Panc1 (cell line): ENCODE data around the gene CCDC69. TPM values are rescaled to one million over a fixed set of nuclear protein-coding genes. Genes with fewer than 3 reads are reported as not detected.
"Not testable (repeated sequence)": the region's sequence is repeated elsewhere in the genome, so short reads cannot be mapped to it uniquely, and the experiment has no call there.

Source experiments
- ATAC-seq: fragments of 200-7000 bp; cut with Tn5 transposase; 2 replicates; pipeline ENCODE4 v1.9.1; 2020; ENCODE audit warnings: mild to moderate bottlenecking, moderate library complexity
- BruUV-seq: library from RNA; stranded (reverse); fragments of 400-500 nt; replicated peaks from 2 replicates; lab custom pipeline; 2021; lab: Mats Ljungman, UMichigan
- CTCF ChIA-PET: fragments of 300-600 bp; sonication (Branson Sonifier 250); formaldehyde crosslinking; loops from one replicate; lab custom pipeline; 2022; ENCODE audit warnings: antibody characterized with exemption; lab: Charles Lee
- POLR2A ChIA-PET: fragments of 300-600 bp; sonication (Branson Sonifier 250); formaldehyde crosslinking; loops from one replicate; lab custom pipeline; 2022; ENCODE audit warnings: antibody characterized with exemption; lab: Charles Lee
- DNase-seq: peaks from one replicate; pipeline ENCODE4 v3.0.0-alpha.2; 2010; ENCODE audit warnings: low read depth, low spot score
- H3K27ac ChIP-seq: 2 replicates; pipeline ENCODE4 v1.5.1; 2011; ENCODE audit warnings: mild to moderate bottlenecking, low read length, inconsistent platforms
- H3K27me3 ChIP-seq: fragments of 200-500 bp; sonication (Bioruptor generic); 2 replicates; pipeline ENCODE4 v1.6.0; 2014; ENCODE audit warnings: low read length, inconsistent platforms; ENCODE audit not compliant: control insufficient read depth, insufficient read depth
- H3K36me3 ChIP-seq: fragments of 200-500 bp; sonication (Bioruptor generic); 2 replicates; pipeline ENCODE4 v1.5.1; 2014; ENCODE audit warnings: inconsistent platforms, mild to moderate bottlenecking, low read length, moderate library complexity; ENCODE audit not compliant: control insufficient read depth, insufficient read depth
- H3K4me1 ChIP-seq: 2 replicates; pipeline ENCODE4 v1.5.1; 2011; ENCODE audit warnings: inconsistent platforms, mild to moderate bottlenecking, low read length, moderate library complexity; ENCODE audit not compliant: control insufficient read depth, insufficient read depth
- H3K4me3 ChIP-seq, 2 experiments: 2 replicates each; pipeline ENCODE4 v1.5.1; 2011 to 2012; ENCODE audit warnings: low read depth in 2 of 2, low read length in 2 of 2, mild to moderate bottlenecking in 2 of 2, inconsistent platforms in 1 of 2, moderate library complexity in 1 of 2
- H3K9me3 ChIP-seq: fragments of 200-500 bp; sonication (Bioruptor generic); 2 replicates; pipeline ENCODE4 v1.5.1; 2014; ENCODE audit warnings: low read depth, mild to moderate bottlenecking, inconsistent platforms, low read length, moderate library complexity; ENCODE audit not compliant: control insufficient read depth, insufficient read depth
- CTCF ChIP-seq: fragments of 450-650 bp; IDR thresholded peaks from 2 replicates; pipeline ENCODE4 v1.5.1; 2017; ENCODE audit warnings: mild to moderate bottlenecking
- POLR2AphosphoS5 ChIP-seq: IDR thresholded peaks from 2 replicates; pipeline ENCODE4 v1.6.1; 2012; ENCODE audit warnings: mild to moderate bottlenecking, low read depth, low read length, moderate library complexity
- SIN3A ChIP-seq: IDR thresholded peaks from 2 replicates; pipeline ENCODE4 v1.6.1; 2012; ENCODE audit warnings: low read depth, mild to moderate bottlenecking, low read length, moderate library complexity, borderline replicate concordance; ENCODE audit not compliant: insufficient read depth
- TCF7L2 ChIP-seq: IDR thresholded peaks from 2 replicates; pipeline ENCODE4 v1.6.1; 2011; ENCODE audit warnings: mild to moderate bottlenecking, low read depth, low read length, inconsistent platforms
- in situ Hi-C: cut with HindIII; loops from 2 replicates; pipeline ENCODE4 v1.10.0; 2016; ENCODE audit warnings: low sequenced_read_pairs, low pct_unique_long_range_greater_than_20kb
- intact Hi-C: fragments of 100-400 bp; cut with micrococcal nuclease; formaldehyde crosslinking; loops from one replicate; pipeline ENCODE4 v1.10.0; 2022; ENCODE audit not compliant: unreplicated experiment
- total RNA-seq: library from RNA; stranded (reverse); gene quantifications from one replicate; pipeline ENCODE4 v1.2.1, GENCODE V29; 2021; ENCODE audit not compliant: unreplicated experiment
- TF ChIP-seq, protein P1 (sequence below), 2 experiments: IDR thresholded peaks; 2 replicates each; pipeline ENCODE4 v1.6.1; 2011 to 2012; ENCODE audit warnings: low read depth in 2 of 2, control low read depth in 1 of 2, low read length in 1 of 2, mild to moderate bottlenecking in 1 of 2, moderate library complexity in 1 of 2; ENCODE audit not compliant: insufficient read depth in 1 of 2

The CCDC69 gene
- total RNA-seq, 1 experiment from 2014 or later, result 2.1 TPM

DNA sequence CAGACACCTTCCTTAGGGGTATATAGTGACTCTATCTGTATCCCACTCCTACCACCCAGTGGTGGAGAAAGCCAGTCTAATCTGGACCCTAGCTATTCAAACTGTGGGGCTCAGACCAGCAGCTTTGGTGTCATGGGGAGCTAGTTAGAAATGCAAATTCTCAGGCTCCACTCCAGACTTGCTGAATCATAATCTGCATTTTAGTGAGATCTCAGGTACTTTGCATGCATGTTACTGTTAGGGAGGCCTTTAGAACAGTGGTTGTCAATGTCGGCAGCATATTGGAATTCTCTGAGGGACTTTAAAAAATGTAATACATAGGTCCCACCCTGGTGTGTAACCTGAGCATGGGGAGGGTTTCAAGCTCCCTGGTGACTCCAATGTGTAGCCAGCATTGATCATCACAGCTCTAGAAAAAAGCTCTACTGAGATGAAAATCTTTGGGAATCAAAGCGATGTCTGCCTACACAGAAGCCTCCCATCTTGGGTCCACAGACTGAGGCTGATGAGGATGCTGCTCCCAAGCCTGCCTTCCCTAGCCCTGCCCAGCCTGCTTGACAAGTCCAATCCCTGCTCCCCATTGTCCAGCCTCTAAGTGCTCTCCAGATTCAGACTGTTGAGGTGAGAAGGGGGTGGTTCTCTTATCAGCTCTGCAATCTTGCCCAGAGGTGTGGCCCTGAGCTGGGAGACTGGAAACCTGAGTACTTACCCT, 17.2 kb upstream of the CCDC69 start:
- ChIA-PET CTCF (no interaction called here), POLR2A (no interaction called here)
- no TSS peak for BruUV-seq

DNA sequence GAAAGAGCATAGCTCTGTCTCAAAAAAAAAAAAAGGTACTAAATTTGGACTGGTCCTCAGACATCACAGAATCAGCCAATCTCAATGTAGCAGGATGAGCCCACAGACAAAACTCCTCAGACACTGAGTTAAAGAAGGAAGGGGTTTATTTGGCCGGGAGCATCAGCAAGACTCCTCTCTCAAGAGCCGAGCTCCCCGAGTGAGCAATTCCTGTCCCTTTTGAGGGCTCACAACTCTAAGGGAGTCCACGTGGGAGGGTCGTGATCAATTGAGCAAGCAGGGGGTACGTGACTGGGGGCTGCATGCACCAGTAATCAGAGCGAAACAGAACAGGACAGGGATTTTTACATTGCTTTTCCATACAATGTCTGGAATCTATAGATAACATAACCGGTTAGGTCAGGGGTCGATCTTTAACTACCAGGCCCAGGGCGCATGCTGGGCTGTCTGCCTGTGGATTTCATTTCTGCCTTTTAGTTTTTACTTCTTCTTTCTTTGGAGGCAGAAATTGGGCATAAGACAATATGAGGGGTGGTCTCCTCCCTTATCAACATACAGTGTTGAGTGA, 16.5 kb upstream of the CCDC69 start:
- ATAC-seq, H3K27ac ChIP-seq, H3K36me3 ChIP-seq, H3K4me3 ChIP-seq, DNase-seq, BruUV-seq, H3K4me1 ChIP-seq, intact Hi-C loops, H3K9me3 ChIP-seq, in situ Hi-C loops, H3K27me3 ChIP-seq, POLR2A ChIA-PET: not testable (repeated sequence)
- CTCF ChIA-PET, result interaction anchor here (0.6 kb wide), 1 partner anchor 12 kb away, joined by 7 read pairs; no protein-coding TSS in a partner anchor

More for the DNA sequence above, 17.2 kb upstream of the CCDC69 start:
- Histone ChIP-seq H3K27ac (no peak overlapping the region), H3K9me3 (no peaks in the 10 kb centered on the region), H3K4me3 (no peak overlapping the region), H3K36me3 (no peaks in the 10 kb centered on the region), H3K4me1 (no peaks in the 10 kb centered on the region), H3K27me3 (no peaks in the 10 kb centered on the region)
- TF ChIP-seq POLR2AphosphoS5 (no peak), TCF7L2 (no peak), SIN3A (no peak), CTCF (no peak)
- TF ChIP-seq, protein P1, sequence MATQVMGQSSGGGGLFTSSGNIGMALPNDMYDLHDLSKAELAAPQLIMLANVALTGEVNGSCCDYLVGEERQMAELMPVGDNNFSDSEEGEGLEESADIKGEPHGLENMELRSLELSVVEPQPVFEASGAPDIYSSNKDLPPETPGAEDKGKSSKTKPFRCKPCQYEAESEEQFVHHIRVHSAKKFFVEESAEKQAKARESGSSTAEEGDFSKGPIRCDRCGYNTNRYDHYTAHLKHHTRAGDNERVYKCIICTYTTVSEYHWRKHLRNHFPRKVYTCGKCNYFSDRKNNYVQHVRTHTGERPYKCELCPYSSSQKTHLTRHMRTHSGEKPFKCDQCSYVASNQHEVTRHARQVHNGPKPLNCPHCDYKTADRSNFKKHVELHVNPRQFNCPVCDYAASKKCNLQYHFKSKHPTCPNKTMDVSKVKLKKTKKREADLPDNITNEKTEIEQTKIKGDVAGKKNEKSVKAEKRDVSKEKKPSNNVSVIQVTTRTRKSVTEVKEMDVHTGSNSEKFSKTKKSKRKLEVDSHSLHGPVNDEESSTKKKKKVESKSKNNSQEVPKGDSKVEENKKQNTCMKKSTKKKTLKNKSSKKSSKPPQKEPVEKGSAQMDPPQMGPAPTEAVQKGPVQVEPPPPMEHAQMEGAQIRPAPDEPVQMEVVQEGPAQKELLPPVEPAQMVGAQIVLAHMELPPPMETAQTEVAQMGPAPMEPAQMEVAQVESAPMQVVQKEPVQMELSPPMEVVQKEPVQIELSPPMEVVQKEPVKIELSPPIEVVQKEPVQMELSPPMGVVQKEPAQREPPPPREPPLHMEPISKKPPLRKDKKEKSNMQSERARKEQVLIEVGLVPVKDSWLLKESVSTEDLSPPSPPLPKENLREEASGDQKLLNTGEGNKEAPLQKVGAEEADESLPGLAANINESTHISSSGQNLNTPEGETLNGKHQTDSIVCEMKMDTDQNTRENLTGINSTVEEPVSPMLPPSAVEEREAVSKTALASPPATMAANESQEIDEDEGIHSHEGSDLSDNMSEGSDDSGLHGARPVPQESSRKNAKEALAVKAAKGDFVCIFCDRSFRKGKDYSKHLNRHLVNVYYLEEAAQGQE (IDR thresholded peaks at IDR 0.05; ENCODE audit: insufficient read depth in 1 of 2, low read depth in 2 of 2, low read length in 1 of 2), result no peak
- intact Hi-C loops, result no loop called here
- DNase-seq (no peak), ATAC-seq (no peak)
- in situ Hi-C loops, result no loop called here
